Measurements from ENCODE around the gene TTC34.

DNA sequence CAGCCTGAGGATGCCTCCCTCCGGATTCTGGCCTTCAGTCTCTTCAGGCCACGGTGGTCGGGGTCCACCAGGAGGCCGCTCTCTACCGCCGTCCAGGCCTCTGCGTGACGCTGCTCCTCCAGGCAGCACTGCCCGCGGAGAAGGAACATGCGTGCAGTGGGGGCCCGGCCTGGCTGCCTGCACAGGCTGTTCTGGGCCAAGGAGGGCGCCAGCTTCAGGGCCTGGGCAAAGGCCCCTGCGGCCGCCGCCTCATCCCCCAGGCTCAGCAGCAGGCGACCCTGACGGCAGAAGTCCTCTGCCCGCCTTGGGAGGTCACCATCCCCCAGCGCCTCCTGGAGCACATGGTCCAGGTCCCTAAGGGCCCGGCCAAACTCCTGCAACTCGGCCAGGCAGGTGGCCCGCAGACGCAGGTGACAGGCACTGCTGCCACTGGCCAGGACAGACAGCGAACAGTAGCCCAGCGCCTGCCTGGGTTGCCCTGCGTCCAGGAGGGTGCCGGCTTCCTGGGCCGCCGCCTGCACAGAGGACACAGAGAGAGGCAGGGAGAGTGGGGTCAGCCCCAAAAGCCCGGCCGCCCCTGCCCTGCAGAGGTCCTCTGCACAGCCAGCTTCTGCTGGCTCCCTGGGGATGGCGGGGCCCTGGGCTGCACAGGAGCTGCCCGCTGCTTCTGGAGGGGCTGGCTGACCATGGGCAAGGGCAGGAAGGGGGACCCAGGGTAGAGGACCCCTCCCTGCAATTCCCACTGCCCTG, 159.9 kb downstream of the TTC34 start:
- TF ChIP-seq, protein P1, sequence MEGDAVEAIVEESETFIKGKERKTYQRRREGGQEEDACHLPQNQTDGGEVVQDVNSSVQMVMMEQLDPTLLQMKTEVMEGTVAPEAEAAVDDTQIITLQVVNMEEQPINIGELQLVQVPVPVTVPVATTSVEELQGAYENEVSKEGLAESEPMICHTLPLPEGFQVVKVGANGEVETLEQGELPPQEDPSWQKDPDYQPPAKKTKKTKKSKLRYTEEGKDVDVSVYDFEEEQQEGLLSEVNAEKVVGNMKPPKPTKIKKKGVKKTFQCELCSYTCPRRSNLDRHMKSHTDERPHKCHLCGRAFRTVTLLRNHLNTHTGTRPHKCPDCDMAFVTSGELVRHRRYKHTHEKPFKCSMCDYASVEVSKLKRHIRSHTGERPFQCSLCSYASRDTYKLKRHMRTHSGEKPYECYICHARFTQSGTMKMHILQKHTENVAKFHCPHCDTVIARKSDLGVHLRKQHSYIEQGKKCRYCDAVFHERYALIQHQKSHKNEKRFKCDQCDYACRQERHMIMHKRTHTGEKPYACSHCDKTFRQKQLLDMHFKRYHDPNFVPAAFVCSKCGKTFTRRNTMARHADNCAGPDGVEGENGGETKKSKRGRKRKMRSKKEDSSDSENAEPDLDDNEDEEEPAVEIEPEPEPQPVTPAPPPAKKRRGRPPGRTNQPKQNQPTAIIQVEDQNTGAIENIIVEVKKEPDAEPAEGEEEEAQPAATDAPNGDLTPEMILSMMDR (IDR thresholded peaks at IDR 0.05): no peak
- no peak for TF ChIP-seq POLR2A (IDR thresholded peaks at IDR 0.05)
